ENCODE results near the gene RNF31. TPM values are rescaled to one million over a fixed set of nuclear protein-coding genes. Genes with fewer than 3 reads are reported as not detected.

Gene RNF31
- total RNA-seq, 2 experiments from 2014 or later, result 129 to 149 TPM

DNA sequence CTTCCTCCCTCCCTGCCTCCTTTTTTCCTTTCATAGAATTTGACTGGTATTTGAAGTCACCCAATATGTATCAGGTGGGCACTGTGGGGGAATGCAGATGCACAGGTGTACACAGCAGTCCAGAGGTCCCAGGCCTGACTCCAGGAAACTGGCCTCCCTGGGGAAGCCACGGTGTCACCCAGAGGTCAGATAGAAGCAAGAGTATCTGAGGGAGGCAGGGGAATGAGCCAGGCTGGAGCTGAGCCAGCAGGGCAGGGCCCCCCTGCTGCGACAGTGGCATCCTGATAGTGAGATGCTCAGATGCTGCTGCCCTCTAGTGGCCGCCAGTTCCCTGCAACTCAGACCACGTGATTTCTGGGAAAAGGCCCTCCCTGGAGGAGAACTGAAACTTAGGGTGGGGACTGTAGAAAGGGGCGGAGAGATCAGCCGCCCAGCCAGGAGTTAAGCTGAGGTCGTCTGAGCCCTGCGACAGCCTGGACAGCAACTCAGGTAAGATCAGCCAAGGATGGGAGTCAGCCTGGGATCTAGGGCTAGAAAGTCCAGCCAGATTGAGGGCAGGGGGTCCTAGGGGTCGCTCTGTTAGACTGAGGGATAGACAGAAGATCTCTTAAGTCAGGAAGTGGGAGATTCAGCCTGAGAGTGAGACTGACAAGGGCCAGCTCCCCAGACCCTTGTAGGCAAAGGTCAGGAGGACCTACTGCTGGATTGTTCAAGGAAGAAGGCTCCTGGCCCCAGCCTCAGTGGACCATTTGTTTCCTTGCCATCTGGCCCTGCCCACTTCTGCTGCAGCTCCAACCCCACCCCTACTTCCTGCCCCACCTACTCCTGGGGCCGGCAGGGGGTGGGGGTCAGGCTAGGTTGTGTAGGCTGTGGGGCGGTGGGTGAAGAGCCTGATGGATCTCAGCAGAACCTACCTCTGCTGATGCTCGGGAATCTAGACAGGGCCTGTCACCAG is 13.8 kb downstream of the RNF31 start, which contains the start of gene IRF9:
TSS of gene IRF9 (plus strand) at position 416 of the 955 bp plus-strand sequence. CDS start 880 bp downstream, outside the sequence.
- Mint-ChIP-seq H3K27me3 (no peaks in the 10 kb centered on the region), H3K4me3 (peak within 1 kb of the TSS; percentile 93), H3K4me1 (peaks cover 50% of the 10 kb centered on the region), H3K36me3 (peaks cover 78% of the 10 kb centered on the region), H3K9me3 (ENCODE audit: low read depth) (no peaks in the 10 kb centered on the region), H3K27ac (peak within 1 kb of the TSS; percentile 99)
- DNase-seq, result peak; percentile 99
- ATAC-seq, result peak; percentile 87
- CTCF ChIA-PET, result interaction anchor here (0.6 to 5.0 kb wide), 34 partner anchors 8 to 270 kb away, joined by 3 to 99 read pairs (median 6); partner anchors contain the start of genes CARMIL3, CHMP4A, CIDEB and DCAF11

DNA sequence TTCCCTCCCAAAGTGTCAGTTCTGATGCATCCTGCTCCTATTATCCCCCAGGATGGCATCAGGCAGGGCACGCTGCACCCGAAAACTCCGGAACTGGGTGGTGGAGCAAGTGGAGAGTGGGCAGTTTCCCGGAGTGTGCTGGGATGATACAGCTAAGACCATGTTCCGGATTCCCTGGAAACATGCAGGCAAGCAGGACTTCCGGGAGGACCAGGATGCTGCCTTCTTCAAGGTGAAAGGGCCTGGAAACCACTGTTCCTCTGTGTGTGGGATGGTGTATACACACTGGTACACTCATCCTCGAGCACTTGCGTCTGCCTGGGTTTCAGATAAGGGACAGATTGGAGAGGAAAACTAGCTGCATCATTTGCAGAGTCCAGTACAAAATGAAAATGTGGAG is 14.8 kb downstream of the RNF31 start:
- Mint-ChIP-seq H3K36me3 (peaks cover 82% of the 10 kb centered on the region), H3K27ac (peak overlapping the region; percentile 99), H3K9me3 (ENCODE audit: low read depth) (no peaks in the 10 kb centered on the region), H3K4me1 (peaks cover 54% of the 10 kb centered on the region), H3K27me3 (no peaks in the 10 kb centered on the region), H3K4me3 (peak overlapping the region; percentile 93)
- CTCF ChIA-PET, result interaction anchor here (1.1 to 5.0 kb wide), 20 partner anchors 9 to 146 kb away, joined by 3 to 99 read pairs (median 8); partner anchors contain the start of genes CARMIL3, CHMP4A, CIDEB and DCAF11
- ATAC-seq (no peak), DNase-seq (no peak)

DNA sequence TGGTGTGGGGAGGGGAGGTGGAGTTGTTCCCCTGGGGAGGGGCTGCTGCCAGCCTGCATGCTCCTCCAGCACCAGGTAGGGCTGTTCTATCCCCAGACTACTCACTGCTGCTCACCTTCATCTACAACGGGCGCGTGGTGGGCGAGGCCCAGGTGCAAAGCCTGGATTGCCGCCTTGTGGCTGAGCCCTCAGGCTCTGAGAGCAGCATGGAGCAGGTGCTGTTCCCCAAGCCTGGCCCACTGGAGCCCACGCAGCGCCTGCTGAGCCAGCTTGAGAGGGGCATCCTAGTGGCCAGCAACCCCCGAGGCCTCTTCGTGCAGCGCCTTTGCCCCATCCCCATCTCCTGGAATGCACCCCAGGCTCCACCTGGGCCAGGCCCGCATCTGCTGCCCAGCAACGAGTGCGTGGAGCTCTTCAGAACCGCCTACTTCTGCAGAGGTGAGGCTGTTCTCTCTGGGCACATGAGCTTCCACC is 17.3 kb downstream of the RNF31 start:
- Mint-ChIP-seq H3K4me3 (no peak overlapping the region), H3K4me1 (peaks cover 64% of the 10 kb centered on the region), H3K36me3 (peaks cover 79% of the 10 kb centered on the region), H3K27ac (no peak overlapping the region), H3K27me3 (no peaks in the 10 kb centered on the region), H3K9me3 (ENCODE audit: low read depth) (no peaks in the 10 kb centered on the region)
- CTCF ChIA-PET, result no interaction called here
- DNase-seq, result no peak
- no peak for ATAC-seq

DNA sequence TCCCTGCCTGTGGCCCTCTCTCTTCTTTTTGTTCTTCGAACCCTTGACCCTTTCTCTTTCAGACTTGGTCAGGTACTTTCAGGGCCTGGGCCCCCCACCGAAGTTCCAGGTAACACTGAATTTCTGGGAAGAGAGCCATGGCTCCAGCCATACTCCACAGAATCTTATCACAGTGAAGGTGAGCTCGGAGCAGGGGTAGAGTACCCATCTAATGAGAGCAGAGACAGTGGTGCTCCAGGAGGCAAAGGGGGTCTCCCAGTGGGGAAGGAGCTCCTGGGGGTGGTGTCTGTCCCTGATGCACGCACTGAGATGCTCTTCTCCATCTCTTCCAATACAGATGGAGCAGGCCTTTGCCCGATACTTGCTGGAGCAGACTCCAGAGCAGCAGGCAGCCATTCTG is 18.5 kb downstream of the RNF31 start:
- no peaks in the 10 kb centered on the region for H3K27me3 Mint-ChIP-seq
- peaks cover 76% of the 10 kb centered on the region for H3K36me3 Mint-ChIP-seq
- peaks cover 60% of the 10 kb centered on the region for H3K4me1 Mint-ChIP-seq
- H3K4me3 Mint-ChIP-seq, result no peak overlapping the region
- no peaks in the 10 kb centered on the region for H3K9me3 Mint-ChIP-seq (ENCODE audit: low read depth)
- ATAC-seq (no peak), DNase-seq (no peak)
- no peak overlapping the region for H3K27ac Mint-ChIP-seq
- CTCF ChIA-PET, result no interaction called here

DNA sequence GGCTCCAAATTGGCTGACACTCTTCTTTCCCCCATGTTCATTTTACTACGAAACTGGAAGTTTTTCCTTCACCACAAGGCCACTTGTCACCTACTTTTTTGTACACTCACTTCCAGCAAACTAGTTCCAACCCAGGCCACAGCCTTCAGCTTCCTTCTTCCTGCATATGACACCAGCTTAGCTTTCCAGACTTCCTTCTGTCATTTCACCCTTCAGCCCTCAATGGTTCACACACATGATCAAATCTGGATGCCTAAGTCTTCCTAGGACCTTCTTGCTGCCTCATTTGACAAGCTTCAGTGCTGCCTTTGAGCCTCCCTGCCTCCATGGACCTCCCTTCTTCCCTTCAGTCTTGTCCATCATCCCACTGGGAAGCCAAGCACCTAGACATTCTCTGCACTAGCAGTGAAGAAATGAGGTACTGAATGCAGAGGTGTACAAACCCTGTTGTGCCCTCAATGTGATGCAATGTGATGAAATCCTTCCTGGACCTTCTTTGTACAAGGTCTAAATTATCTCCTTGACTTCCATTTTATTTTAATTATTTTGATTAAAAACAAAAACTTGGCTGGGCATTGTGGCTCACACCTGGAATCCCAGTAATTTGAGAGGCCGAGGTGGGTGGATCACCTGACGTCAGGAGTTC is 20.3 kb downstream of the RNF31 start:
- Mint-ChIP-seq H3K4me1 (peaks cover 64% of the 10 kb centered on the region), H3K36me3 (peaks cover 64% of the 10 kb centered on the region), H3K27ac (peak overlapping the region; percentile 71), H3K9me3 (ENCODE audit: low read depth) (no peaks in the 10 kb centered on the region), H3K4me3 (no peak overlapping the region), H3K27me3 (no peaks in the 10 kb centered on the region)
- ATAC-seq (no peak), DNase-seq (no peak)
- CTCF ChIA-PET, result no interaction called here

DNA sequence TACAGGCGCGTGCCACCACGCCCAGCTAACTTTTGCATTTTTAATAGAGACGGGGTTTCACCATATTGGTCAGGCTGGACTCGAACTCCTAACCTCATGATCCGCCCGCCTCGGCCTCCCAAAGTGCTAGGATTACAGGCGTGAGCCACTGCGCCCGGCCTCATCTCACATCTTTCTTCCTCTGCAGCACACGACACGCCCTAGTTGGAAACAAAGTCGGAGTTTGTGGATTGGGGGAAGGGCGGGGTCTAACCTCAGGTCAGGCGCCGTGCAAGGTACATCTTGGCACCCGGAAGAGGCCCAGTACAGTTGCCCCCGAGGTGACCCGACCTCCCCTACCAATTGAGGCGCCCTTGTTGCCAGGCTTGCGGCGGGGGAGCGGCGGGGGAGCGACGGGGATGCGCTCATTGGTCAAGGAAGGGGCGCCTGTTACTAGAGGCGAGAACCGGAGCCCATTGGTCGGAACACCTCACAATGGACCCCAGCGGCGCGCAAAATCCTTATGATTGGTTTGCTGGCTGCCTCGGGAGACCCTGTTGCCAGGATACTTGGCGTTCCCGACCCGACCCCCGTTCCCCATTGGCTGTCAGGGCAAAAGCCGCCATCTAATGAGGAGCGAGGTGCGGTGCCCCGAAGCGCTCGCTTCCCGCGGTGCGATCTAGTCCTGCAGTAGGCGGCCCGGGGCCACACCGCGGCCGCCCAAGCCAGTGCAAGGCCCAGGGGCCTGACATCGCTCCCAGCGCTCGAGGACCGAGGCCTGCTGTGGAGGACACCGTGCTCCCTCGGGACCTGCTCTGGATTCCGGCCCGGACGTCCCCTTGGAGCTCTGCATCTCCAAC is 24.3 kb downstream of the RNF31 start, which contains the start of gene REC8:
TSS of gene REC8 (plus strand) at position 659 of the 839 bp plus-strand sequence. CDS start 473 bp downstream, outside the sequence.
- Mint-ChIP-seq H3K4me3 (peak within 1 kb of the TSS; percentile 77), H3K4me1 (peaks cover 45% of the 10 kb centered on the region), H3K9me3 (ENCODE audit: low read depth) (no peaks in the 10 kb centered on the region), H3K27me3 (no peaks in the 10 kb centered on the region), H3K36me3 (peaks cover 38% of the 10 kb centered on the region), H3K27ac (peak within 1 kb of the TSS; percentile 83)
- DNase-seq (peak; percentile 93), ATAC-seq (peak; percentile 87)
- CTCF ChIA-PET, result interaction anchor here (0.6 to 4.3 kb wide), 6 partner anchors 8 to 58 kb away, joined by 3 to 35 read pairs (median 4); partner anchors contain the start of genes DCAF11, EMC9 and IRF9

DNA sequence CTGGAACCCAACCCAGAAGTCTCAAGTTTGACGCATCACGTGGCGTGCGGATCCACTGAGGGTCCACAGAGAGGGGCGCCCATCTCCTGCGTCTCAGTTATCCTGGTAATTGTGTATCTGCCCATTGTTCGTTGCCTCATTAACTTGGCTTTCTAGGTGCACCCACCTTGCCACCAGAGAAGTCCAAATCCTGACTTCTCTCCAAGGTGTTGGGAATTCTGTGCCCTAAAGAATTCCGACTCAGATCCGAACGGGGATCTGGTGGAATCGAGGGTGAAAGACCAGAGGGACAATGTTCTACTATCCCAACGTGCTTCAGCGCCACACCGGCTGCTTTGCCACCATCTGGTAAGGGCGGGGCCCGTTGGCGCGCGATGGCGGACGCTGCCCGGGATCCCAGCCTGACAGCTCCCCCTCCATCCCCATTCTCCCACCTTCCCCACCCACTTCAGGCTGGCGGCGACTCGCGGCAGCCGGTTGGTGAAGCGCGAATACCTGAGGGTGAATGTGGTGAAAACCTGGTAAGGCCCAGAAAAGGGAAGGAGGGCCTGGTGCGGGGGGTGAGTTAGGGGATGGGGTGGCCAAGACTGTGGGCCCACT is 25.1 kb downstream of the RNF31 start:
- Mint-ChIP-seq H3K27ac (peak overlapping the region; percentile 83), H3K4me1 (peaks cover 41% of the 10 kb centered on the region), H3K36me3 (peaks cover 40% of the 10 kb centered on the region), H3K27me3 (no peaks in the 10 kb centered on the region), H3K4me3 (peak overlapping the region; percentile 77), H3K9me3 (ENCODE audit: low read depth) (no peaks in the 10 kb centered on the region)
- no peak for ATAC-seq
- no peak for DNase-seq
- CTCF ChIA-PET, result interaction anchor here (0.6 to 4.3 kb wide), 3 partner anchors 11 to 58 kb away, joined by 3 to 35 read pairs (median 3); partner anchors contain the start of genes DCAF11 and IRF9

DNA sequence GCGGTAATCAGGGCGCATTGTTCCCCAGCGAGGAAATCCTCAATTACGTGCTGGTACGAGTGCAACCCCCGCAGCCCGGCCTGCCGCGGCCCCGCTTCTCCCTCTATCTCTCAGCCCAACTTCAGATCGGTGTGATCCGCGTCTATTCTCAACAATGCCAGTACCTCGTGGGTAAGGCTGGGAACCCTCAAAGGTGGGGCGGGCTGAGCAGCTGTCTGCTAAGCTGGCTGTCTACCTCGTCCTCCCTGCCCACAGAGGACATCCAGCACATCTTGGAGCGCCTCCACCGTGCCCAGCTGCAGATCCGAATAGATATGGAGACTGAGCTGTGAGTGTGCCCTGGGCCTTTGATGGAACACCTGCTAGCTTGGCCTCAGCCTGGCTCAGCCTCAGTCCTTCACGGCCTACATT is 25.6 kb downstream of the RNF31 start:
- DNase-seq (no peak), ATAC-seq (no peak)
- peaks cover 36% of the 10 kb centered on the region for H3K36me3 Mint-ChIP-seq
- CTCF ChIA-PET, result interaction anchor here (0.8 to 4.3 kb wide), 4 partner anchors 11 to 58 kb away, joined by 3 to 35 read pairs (median 3); partner anchors contain the start of genes DCAF11, IRF9 and NRL
- H3K4me3 Mint-ChIP-seq, result peak overlapping the region; percentile 77
- H3K9me3 Mint-ChIP-seq (ENCODE audit: low read depth), result no peaks in the 10 kb centered on the region
- peaks cover 37% of the 10 kb centered on the region for H3K4me1 Mint-ChIP-seq
- H3K27ac Mint-ChIP-seq, result peak overlapping the region; percentile 69
- H3K27me3 Mint-ChIP-seq, result no peaks in the 10 kb centered on the region

DNA sequence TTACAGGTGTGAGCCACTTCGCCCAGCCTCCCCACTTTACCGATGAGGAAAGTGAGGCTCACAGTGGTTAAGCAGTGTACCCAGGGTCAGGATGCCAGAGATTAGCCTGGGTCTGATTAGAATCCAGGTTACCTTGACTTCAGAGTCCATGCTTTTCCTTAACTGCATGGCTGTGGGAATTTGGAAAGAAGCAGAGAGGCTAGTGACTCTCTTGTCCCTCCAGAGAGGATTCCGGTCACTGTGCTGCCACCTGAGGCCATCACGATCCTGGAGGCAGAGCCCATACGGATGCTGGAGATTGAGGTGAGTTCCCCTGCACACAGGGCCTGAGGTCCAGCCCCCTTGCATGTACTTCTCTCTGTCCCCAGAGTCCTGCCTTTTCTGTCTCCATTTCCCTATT is 29.3 kb downstream of the RNF31 start:
- Mint-ChIP-seq H3K9me3 (ENCODE audit: low read depth) (no peaks in the 10 kb centered on the region), H3K27ac (no peak overlapping the region)

DNA sequence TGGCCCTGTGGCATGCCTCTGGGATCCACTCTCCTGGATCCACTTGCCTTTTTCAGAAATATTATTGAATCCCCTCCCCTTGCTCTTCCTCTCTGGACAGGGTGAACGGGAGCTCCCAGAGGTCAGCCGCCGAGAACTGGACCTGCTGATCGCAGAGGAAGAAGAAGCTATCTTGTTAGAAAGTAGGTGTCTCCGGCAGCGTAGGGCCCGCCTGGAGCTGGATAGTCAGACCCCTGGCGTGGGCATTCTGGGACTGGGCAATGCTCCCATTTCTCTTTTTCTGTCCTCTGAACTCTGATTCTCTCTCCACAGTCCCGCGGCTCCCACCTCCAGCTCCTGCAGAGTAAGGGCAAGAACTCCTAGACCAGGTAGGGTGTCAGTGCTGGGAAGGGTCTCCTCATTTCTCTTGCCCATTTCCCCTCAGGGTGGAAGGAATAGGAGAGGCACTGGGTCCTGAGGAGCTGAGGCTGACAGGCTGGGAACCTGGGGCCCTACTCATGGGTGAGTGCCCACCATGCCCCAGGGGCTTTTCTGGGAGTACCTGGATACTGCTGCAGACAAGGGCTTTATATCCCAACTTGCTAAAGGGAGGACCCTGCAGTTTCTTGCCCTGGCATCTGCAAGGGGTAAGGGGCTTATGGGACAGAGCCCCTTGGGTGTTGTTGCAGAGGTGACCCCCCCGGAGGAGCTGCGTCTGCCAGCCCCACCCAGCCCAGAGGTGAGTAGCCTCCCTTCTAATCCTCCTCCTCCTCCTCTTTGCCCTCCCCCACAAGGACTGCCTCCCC is 29.9 kb downstream of the RNF31 start:
- peaks cover 12% of the 10 kb centered on the region for H3K4me1 Mint-ChIP-seq
- H3K27me3 Mint-ChIP-seq, result no peaks in the 10 kb centered on the region
- no peak overlapping the region for H3K27ac Mint-ChIP-seq
- no peaks in the 10 kb centered on the region for H3K9me3 Mint-ChIP-seq (ENCODE audit: low read depth)
- ATAC-seq, result no peak
- H3K4me3 Mint-ChIP-seq, result no peak overlapping the region
- CTCF ChIA-PET, result interaction anchor here (1.0 to 1.3 kb wide), 3 partner anchors 16 to 130 kb away, joined by 3 read pairs; partner anchors contain the start of gene IRF9
- H3K36me3 Mint-ChIP-seq, result peaks cover 33% of the 10 kb centered on the region
- no peak for DNase-seq

More for the DNA sequence above, 29.3 kb downstream of the RNF31 start:
- no peaks in the 10 kb centered on the region for H3K27me3 Mint-ChIP-seq
- no peak overlapping the region for H3K4me3 Mint-ChIP-seq
- peaks cover 17% of the 10 kb centered on the region for H3K4me1 Mint-ChIP-seq
- DNase-seq, result no peak
- peaks cover 35% of the 10 kb centered on the region for H3K36me3 Mint-ChIP-seq
- CTCF ChIA-PET, result interaction anchor here (1.0 to 1.1 kb wide), 2 partner anchors 15 to 39 kb away, joined by 3 read pairs; partner anchors contain the start of gene IRF9
- no peak for ATAC-seq

DNA sequence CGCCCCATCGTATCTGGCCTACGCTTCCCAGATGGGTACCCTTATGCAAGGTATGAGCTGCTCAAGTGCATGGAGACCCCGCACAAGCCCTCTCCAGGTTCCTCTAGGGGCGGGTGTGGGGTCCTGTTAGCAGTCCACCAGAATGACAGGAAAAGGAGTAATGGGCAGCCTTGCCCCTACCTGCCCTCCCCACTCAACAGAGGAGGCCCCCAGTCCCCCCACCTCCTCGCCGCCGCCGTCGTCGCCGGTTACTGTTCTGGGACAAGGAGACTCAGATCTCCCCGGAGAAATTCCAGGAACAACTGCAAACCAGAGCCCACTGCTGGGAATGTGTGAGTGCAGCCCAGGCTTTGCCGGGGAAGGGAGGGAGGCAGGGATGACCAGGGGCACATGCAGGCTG is 30.6 kb downstream of the RNF31 start:
- H3K4me1 Mint-ChIP-seq, result peaks cover 10% of the 10 kb centered on the region
- H3K4me3 Mint-ChIP-seq, result no peak overlapping the region
- no peak for ATAC-seq
- H3K36me3 Mint-ChIP-seq, result peaks cover 30% of the 10 kb centered on the region
- no peak for DNase-seq
- no peaks in the 10 kb centered on the region for H3K27me3 Mint-ChIP-seq
- no peaks in the 10 kb centered on the region for H3K9me3 Mint-ChIP-seq (ENCODE audit: low read depth)
- H3K27ac Mint-ChIP-seq, result no peak overlapping the region
- CTCF ChIA-PET, result interaction anchor here (1.1 to 1.3 kb wide), 2 partner anchors 17 to 129 kb away, joined by 3 read pairs; partner anchors contain the start of gene IRF9

All from activated CD8-positive, alpha-beta memory T cell treated with anti-CD3 and anti-CD28 coated beads, Interleukin-2, amount 10 ng/mL, durations not matched to agents 7 days and 5 days (primary cell).